K562 (cell line): ENCODE measurements around the gene SNIP1.

Experiments
- CHD4 ChIP-seq: fragments of 200-600 bp; sonication (generic); IDR thresholded peaks from 3 replicates; pipeline ENCODE4 v1.6.1; 2012; ENCODE audit warnings: low read depth, mild to moderate bottlenecking, mixed read lengths, low read length, inconsistent platforms; ENCODE audit not compliant: insufficient read depth, insufficient replicate concordance, poor library complexity, severe bottlenecking
- CTCF ChIP-seq, 3 experiments: IDR thresholded peaks in 2 of 3; conservative IDR thresholded peaks in 1 of 3; 2 replicates each; pipeline ENCODE4 v1.5.1; 2011 to 2012; ENCODE audit warnings: low read length in 3 of 3, mild to moderate bottlenecking in 3 of 3, control low read depth in 2 of 3, improper control_type of control experiment in 1 of 3, inconsistent platforms in 1 of 3, low read depth in 1 of 3, mixed read lengths in 1 of 3, moderate library complexity in 1 of 3; ENCODE audit not compliant: insufficient read depth in 2 of 3
- NFIC ChIP-seq: fragments of 450-650 bp; IDR thresholded peaks from 2 replicates; pipeline ENCODE4 v1.6.1; 2017; ENCODE audit warnings: mild to moderate bottlenecking, inconsistent platforms
- RB1 ChIP-seq: fragments of 450-650 bp; IDR thresholded peaks from 2 replicates; pipeline ENCODE4 v1.6.1; 2017; ENCODE audit warnings: low read depth, mild to moderate bottlenecking
- SIN3A ChIP-seq, 2 experiments: fragments of 150-350 bp in 1 of 2; IDR thresholded peaks; 2 replicates each; pipeline ENCODE4 v1.6.1; 2011 to 2016; ENCODE audit warnings: borderline replicate concordance in 2 of 2, low read depth in 2 of 2, low read length in 2 of 2, mild to moderate bottlenecking in 2 of 2, moderate library complexity in 2 of 2; ENCODE audit not compliant: control insufficient read depth in 1 of 2
- SNRNP70 ChIP-seq: fragments of 200-400 bp; formaldehyde crosslinking; optimal IDR thresholded peaks from 2 replicates; pipeline ENCODE3; 2017; ENCODE audit warnings: low read depth, low read length
- SRSF9 ChIP-seq: fragments of 200-400 bp; formaldehyde crosslinking; IDR thresholded peaks from 2 replicates; pipeline ENCODE4 v1.6.1; 2017; ENCODE audit warnings: low read depth, low read length, borderline replicate concordance
- ZNF133 ChIP-seq: fragments of 250-450 bp; sonication (Bioruptor Pico); IDR thresholded peaks from 2 replicates; pipeline ENCODE4 v1.4.0; 2020; ENCODE audit warnings: mild to moderate bottlenecking

- TF ChIP-seq SNRNP70: no peak
- no peak for TF ChIP-seq ZNF133 (CRISPR knock-in tag)
- no peak for TF ChIP-seq CTCF (IDR thresholded peaks at IDR 0.05 in 2 of 3, conservative IDR thresholded peaks at IDR 0.05 in 1 of 3; ENCODE audit: insufficient read depth in 2 of 3, low read depth in 1 of 3, low read length in 3 of 3)
- TF ChIP-seq SIN3A (IDR thresholded peaks at IDR 0.05; ENCODE audit: borderline replicate concordance in 2 of 2, control insufficient read depth in 1 of 2, low read depth in 2 of 2, low read length in 2 of 2): no peak
- TF ChIP-seq CHD4: no peak
- no peak for TF ChIP-seq NFIC
- TF ChIP-seq RB1: no peak
- TF ChIP-seq SRSF9: no peak
Measured at GRCh38 chr1:37517569-37517968, 36.5 kb downstream of the SNIP1 start.
